Keratinocyte (primary cell): ENCODE data around the gene CINP.

ENCODE experiments used
- EZH2 ChIP-seq: IDR thresholded peaks from one replicate; pipeline ENCODE4 v1.6.1; 2012; ENCODE audit warnings: inconsistent platforms, mild to moderate bottlenecking, low read length, moderate library complexity
- TF ChIP-seq, protein P1 (sequence below), 3 experiments: IDR thresholded peaks in 1 of 3; conservative IDR thresholded peaks in 1 of 3; optimal IDR thresholded peaks in 1 of 3; 2 replicates in 2 of 3; 3 replicates in 1 of 3; pipeline versions ENCODE3 to v1.5.1; 2011; ENCODE audit warnings: low read length in 3 of 3, mild to moderate bottlenecking in 3 of 3, moderate library complexity in 2 of 3, control low read depth in 1 of 3, inconsistent platforms in 1 of 3; ENCODE audit not compliant: insufficient read depth in 2 of 3; ENCODE audit errors: extremely low read depth in 1 of 3

DNA sequence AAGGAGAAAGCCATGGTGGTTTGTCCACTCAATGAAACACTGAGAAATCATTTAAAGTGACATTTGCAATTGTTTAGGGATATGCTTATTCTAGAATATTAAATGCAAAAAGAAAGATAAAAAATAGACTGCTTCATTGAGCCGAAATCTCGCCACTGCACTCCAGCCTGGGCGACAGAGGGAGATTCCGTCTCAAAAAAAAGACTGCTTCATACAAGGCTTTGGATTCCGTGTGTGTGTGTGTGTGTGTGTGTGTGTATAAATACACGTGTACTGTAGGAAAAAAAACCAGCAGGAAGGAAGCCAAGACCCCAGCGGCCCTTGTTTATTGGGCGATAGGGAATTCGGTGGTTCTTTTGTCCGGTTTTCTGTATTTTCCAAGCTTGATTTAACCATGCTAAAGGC is 46.4 kb downstream of the CINP start:
- TF ChIP-seq, protein P1, sequence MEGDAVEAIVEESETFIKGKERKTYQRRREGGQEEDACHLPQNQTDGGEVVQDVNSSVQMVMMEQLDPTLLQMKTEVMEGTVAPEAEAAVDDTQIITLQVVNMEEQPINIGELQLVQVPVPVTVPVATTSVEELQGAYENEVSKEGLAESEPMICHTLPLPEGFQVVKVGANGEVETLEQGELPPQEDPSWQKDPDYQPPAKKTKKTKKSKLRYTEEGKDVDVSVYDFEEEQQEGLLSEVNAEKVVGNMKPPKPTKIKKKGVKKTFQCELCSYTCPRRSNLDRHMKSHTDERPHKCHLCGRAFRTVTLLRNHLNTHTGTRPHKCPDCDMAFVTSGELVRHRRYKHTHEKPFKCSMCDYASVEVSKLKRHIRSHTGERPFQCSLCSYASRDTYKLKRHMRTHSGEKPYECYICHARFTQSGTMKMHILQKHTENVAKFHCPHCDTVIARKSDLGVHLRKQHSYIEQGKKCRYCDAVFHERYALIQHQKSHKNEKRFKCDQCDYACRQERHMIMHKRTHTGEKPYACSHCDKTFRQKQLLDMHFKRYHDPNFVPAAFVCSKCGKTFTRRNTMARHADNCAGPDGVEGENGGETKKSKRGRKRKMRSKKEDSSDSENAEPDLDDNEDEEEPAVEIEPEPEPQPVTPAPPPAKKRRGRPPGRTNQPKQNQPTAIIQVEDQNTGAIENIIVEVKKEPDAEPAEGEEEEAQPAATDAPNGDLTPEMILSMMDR (optimal IDR thresholded peaks at IDR 0.05 in 1 of 3, IDR thresholded peaks at IDR 0.05 in 1 of 3, conservative IDR thresholded peaks at IDR 0.05 in 1 of 3; ENCODE audit: extremely low read depth in 1 of 3, insufficient read depth in 2 of 3, low read length in 3 of 3): no peak
- TF ChIP-seq EZH2: no peak
